HL-60/S4 treated with retinoic acid at 250 ng/mL for 4 days and 3 days (cell line): ENCODE results near the gene PDE10A.

ENCODE experiments used
- in situ Hi-C: fragments of 300-500 bp; cut with MboI; formaldehyde crosslinking; loops from 2 replicates; pipeline ENCODE4 v1.7.0; 2022; ENCODE audit warnings: low sequenced_read_pairs

The PDE10A gene

GRCh38 chr6:165426892-165427291 is 236.1 kb downstream of the PDE10A start:
- in situ Hi-C loops, result no loop called here

DNA sequence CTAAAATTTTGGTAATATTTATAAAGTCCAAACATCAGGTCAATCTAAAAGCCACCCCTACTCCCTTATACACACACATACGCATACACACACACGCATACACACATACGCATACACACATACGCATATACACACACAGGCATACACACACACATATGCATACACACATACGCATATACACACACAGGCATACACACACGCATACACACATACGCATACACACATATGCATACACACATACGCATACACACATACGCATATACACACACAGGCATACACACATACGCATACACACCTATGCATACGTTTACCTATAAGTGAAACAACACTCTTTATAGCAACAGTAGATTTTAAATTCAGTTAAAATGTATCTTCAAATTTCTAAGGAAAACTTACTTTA is 240.8 kb downstream of the PDE10A start:
- in situ Hi-C loops, result no loop called here

DNA sequence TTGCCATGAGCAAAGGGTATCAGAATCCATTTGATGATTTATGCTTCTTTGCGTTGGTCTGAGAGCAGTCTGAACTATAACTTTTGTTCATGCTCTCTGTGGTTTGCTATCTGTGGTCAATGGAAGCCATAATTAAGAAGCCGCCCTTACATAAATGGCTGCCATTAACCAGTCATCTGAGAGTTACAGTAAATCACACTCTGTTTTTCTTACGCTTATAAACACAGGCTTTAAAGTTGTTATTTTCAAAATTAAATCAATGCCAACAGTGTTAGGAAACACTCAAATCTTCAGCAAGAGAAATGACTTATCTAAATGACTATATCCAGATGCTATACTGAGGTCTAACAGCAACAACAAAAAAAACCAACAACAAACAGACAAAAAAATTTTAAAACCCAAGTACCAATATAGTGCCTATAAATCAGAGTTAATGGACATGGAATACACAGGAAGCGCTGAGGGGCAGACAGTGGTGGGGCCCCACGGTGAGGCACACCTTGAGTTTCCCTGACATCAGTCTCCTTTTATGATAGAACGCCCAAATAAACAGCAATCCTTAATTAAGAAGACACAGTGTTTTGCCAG is 245.7 kb downstream of the PDE10A start:
- in situ Hi-C loops, result no loop called here

GRCh38 chr6:165404697-165405096 is 258.3 kb downstream of the PDE10A start:
- in situ Hi-C loops, result no loop called here

GRCh38 chr6:165404296-165404695 is 258.7 kb downstream of the PDE10A start:
- in situ Hi-C loops, result no loop called here

DNA sequence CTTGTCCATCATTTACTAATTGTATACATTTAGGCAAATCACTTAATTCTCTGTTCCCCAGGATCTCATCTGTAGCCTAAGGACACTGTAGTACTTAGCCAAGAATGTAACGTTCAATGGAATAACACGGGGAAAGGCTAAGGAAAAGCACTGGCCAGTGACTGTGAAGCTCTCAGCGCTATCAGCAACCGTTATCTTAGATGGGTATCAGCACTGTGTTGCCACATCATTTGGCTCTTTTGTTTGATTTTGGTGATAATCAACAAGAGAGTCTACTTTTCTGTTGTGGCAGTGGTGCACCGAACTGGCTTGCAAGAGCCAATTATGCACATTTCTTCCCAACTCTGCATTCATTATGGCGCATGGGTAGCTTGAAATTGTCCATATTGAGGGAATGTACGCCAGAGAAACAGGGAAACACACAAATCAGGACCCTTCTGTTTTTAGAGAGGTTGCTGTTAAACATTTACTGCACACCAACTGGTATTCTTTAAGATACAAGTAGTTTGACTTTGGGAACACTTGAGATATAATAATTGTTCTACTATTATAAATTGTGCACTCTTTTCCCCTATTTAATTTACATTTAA is 259.9 kb downstream of the PDE10A start:
- in situ Hi-C loops, result no loop called here

- in situ Hi-C loops, result no loop called here
Observed at GRCh38 chr6:165401092-165401491, 261.9 kb downstream of the PDE10A start.

DNA sequence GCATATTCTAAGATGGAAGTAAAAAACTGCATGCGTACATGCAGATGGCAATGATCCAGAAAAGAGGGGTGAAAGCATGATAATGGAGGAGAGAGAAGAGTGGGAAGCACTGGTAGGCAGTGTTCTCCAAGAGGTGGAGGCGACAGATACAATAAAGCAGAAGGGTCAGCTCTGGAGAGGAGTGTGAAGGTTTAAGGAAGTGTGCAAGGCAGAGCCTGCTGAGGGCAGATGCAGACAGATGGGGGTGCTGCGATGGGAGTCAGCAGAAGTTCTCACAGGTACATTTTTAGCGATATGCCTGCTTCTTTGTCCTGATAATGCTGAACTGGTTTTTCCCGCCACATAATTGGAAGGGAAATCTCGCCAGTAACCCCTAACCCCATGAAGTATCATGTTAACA is 272.6 kb downstream of the PDE10A start:
- in situ Hi-C loops, result no loop called here

DNA sequence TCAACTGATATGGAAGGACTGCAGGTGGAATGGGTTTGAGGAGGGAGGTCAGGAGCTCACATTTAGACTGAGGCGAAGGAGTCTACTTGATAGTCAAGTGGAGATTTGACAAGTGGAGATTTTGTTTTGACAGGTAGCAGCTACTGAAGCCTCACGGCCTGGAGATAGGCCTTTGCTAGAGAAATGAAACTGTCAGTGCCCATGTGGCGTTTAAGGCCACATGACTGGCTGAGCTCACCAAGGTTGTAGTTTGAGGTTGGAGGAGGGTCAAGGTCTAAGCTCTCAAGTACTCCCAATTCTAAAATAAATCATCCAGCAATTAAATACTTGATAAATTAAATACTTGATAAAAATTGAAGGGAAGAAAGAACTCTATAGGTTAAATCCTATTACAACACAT is 273.5 kb downstream of the PDE10A start:
- in situ Hi-C loops, result no loop called here

- in situ Hi-C loops, result no loop called here
Observed at GRCh38 chr6:165383323-165383722, 279.7 kb downstream of the PDE10A start.

GRCh38 chr6:165376100-165376499 is 286.9 kb downstream of the PDE10A start:
- in situ Hi-C loops, result no loop called here

GRCh38 chr6:165365371-165365770 is 297.7 kb downstream of the PDE10A start:
- in situ Hi-C loops, result no loop called here

DNA sequence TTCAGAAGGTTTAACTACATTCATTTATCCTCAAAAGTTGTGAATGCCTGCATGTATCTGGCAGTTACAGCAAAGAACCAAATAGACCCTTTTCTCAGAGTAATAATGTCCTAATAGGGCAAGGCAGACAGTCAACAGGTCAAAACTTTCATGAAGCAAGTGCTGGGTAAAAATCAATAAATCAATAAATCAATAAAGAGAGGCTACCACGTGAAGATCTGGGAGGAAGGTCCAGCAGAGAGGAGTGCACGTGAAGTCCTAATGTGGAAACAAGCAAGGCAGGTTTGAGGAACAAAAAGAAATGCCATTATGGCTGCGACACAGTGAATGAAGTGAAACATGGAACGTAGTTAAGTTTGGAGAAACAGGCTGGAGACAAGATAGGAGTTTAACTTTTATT is 317.3 kb downstream of the PDE10A start:
- in situ Hi-C loops, result no loop called here

- in situ Hi-C loops, result no loop called here
Observed at GRCh38 chr6:165340532-165340931, 322.5 kb downstream of the PDE10A start.

DNA sequence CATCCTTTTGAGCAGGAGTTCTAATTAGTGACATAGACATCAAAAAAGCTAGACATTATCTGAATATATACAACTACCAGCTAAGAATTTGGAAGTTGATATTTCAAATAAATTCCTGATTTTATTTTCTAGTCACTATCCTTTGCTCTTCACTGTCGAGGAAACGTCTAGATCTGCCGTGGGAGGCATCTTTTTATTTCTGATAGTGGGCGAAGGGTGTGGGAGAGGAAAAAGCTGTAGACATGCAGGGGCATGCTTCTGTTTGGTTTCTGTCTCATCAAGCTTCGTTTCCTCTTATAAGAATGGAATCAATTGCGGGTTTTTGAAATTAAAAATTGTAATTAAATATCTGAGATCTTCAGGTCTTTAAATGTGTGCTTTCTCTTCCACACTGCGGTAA is 337.4 kb downstream of the PDE10A start:
- in situ Hi-C loops, result no loop called here

DNA sequence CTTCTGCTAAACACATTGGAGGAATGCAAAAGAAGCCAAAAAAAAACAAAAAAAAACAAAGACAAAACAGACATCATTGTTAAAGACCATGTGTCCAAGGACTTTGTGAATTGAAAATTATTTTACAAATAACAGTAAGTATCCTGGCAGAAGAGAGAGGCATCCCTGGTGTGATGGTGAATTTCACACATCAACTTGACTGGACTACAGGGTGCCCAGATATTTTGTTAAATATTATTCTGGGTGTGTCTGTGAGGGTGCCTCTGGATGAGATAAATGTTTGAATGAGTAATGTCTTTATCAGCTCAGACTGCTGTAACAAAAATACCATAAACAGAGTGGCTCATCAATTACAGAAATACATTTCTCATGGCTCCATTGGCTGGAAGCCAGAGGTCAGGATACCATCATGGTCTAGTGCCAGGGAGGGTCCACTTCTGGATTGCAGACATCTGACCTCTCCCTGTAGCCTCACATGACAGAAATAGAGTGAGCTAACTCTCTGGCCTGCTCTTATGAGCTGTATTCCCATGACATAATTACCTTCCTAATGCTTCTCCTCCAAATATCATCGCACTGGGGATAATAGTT is 341.4 kb downstream of the PDE10A start:
- in situ Hi-C loops, result no loop called here

- in situ Hi-C loops, result no loop called here
Observed at GRCh38 chr6:165321150-165321549, 341.9 kb downstream of the PDE10A start.

DNA sequence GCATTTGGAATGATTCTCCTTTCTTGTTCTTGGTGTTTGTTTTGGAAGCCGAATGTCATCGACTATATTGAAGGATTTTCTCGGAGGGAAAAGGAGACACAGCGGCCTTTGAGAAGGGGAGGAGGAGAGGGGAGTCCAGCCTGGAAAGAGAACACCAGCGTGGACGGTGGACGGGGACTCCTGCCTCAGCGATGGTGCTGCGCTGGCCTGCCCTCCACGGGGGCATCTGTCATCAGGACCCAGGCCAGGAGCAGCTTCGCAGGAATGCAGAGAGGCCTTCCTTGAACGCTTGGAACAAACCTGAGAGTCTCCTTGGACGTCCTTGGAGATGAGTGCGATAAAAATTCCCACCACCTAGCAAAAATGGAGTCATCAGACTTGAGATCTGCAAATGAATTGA is 345.3 kb downstream of the PDE10A start:
- in situ Hi-C loops, result no loop called here

DNA sequence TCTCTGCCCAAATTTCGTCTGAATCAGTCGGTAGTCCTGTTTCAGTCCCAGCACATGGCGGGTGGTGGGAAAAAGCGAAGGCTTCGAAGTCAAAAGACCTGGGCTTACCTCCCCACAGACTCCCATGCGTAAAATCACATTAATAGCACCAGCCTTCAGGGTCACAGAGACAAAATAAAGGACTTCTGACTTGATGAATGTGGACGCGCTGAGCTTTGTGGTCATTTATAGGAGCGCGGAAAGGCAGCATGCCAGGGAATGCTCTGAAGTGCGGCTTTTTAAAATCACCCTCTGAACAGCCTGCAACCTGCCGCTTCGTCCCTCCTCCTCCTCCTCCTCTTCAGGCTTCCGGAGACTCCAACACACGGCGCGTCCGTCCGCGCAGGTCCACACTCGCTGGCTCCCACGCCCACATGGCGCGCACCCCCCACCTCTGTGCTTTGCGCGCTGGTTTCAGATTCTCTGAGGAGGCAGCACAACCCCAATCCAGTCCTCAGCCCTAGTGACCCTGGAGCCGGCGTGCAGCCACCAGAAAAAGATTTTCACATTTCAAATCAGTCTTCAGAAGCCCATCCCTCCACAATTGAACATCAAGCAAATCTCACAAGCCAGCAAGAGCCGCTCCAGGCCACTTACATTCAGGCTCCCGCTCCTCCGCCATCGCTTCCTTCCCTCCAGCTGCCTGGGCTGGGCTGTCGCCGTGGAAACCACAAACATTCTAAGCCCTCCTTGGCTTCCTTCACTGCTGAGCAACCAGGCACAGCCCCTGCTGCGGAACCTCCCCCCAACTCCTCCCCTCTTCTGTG is 353.9 kb downstream of the PDE10A start, which contains the start of gene C6orf118:
Gene C6orf118, minus strand, starts transcription at position 680 of the 806 bp plus-strand sequence. Its CDS starts 19 bp downstream, at position 661.
- in situ Hi-C loops, result no loop called here

GRCh38 chr6:165306955-165307354 is 356.1 kb downstream of the PDE10A start:
- in situ Hi-C loops, result no loop called here

- in situ Hi-C loops, result no loop called here
Observed at GRCh38 chr6:165301372-165302246, 361.4 kb downstream of the PDE10A start.
